Neuronal stem cell (in vitro differentiated cells): ENCODE data around the gene CSRNP3.

Experiments
- DNase-seq: peaks from one replicate; pipeline ENCODE4 v3.0.0-alpha.2; 2013; ENCODE audit warnings: low spot score
- H2AFZ ChIP-seq: one replicate; pipeline ENCODE4 v1.6.1; 2013; ENCODE audit warnings: mild to moderate bottlenecking, low read length, inconsistent platforms
- H2AK5ac ChIP-seq: 2 replicates; pipeline ENCODE4 v1.6.1; 2013; ENCODE audit warnings: low read depth, mild to moderate bottlenecking, inconsistent platforms, low read length, moderate library complexity, mixed read lengths
- H2BK120ac ChIP-seq: 2 replicates; pipeline ENCODE4 v1.6.1; 2013; ENCODE audit warnings: low read depth, mild to moderate bottlenecking, inconsistent platforms, low read length, moderate library complexity, mixed read lengths
- H2BK12ac ChIP-seq: one replicate; pipeline ENCODE4 v1.6.1; 2013; ENCODE audit warnings: low read length, inconsistent platforms
- H2BK15ac ChIP-seq: 2 replicates; pipeline ENCODE4 v1.6.1; 2013; ENCODE audit warnings: mild to moderate bottlenecking, low read length, inconsistent platforms, mixed read lengths
- H2BK5ac ChIP-seq: one replicate; pipeline ENCODE4 v1.6.1; 2013; ENCODE audit warnings: inconsistent platforms, mild to moderate bottlenecking, low read length, moderate library complexity
- H3K14ac ChIP-seq: one replicate; pipeline ENCODE4 v1.6.1; 2013; ENCODE audit warnings: low read length, inconsistent platforms
- H3K18ac ChIP-seq: 2 replicates; pipeline ENCODE4 v1.6.1; 2013; ENCODE audit warnings: low read length, inconsistent platforms
- H3K23ac ChIP-seq: 2 replicates; pipeline ENCODE4 v1.6.1; 2013; ENCODE audit warnings: low read depth, mild to moderate bottlenecking, mixed read lengths, low read length, inconsistent platforms; ENCODE audit not compliant: poor library complexity
- H3K27ac ChIP-seq: replicated peaks from 3 replicates; pipeline ENCODE4 v1.5.1; 2013; ENCODE audit warnings: low read length, inconsistent platforms
- H3K27me3 ChIP-seq, 3 experiments: 2 replicates each; pipeline ENCODE4 v1.6.1; 2013; ENCODE audit warnings: low read length in 3 of 3, mild to moderate bottlenecking in 2 of 3, inconsistent platforms in 1 of 3, low read depth in 1 of 3, mixed read lengths in 1 of 3, moderate library complexity in 1 of 3; ENCODE audit not compliant: control insufficient read depth in 3 of 3, insufficient read depth in 3 of 3
- H3K36me3 ChIP-seq, 2 donors: replicated peaks in 1 of 2; 2 replicates each; pipeline ENCODE4 v1.6.1; 2013; ENCODE audit warnings: low read length in 2 of 2; ENCODE audit not compliant: control insufficient read depth in 2 of 2, insufficient read depth in 2 of 2
- H3K4ac ChIP-seq: 2 replicates; pipeline ENCODE4 v1.6.1; 2013; ENCODE audit warnings: inconsistent platforms, mild to moderate bottlenecking, low read length, moderate library complexity
- H3K4me1 ChIP-seq, 2 donors: 1 replicate in 1 of 2; 2 replicates in 1 of 2; pipeline ENCODE4 v1.6.1; 2013; ENCODE audit warnings: low read length in 2 of 2, low read depth in 1 of 2; ENCODE audit not compliant: control insufficient read depth in 2 of 2, insufficient read depth in 1 of 2
- H3K4me2 ChIP-seq: one replicate; pipeline ENCODE4 v1.6.1; 2013; ENCODE audit warnings: mild to moderate bottlenecking, low read length, inconsistent platforms; ENCODE audit not compliant: insufficient read depth, poor library complexity, severe bottlenecking
- H3K4me3 ChIP-seq, 2 donors: 2 replicates each; pipeline ENCODE4 v1.5.1; 2013; ENCODE audit warnings: low read length in 2 of 2, mild to moderate bottlenecking in 2 of 2, inconsistent platforms in 1 of 2, moderate library complexity in 1 of 2
- H3K79me1 ChIP-seq: one replicate; pipeline ENCODE4 v1.6.1; 2013; ENCODE audit warnings: low read depth, mild to moderate bottlenecking, inconsistent platforms, low read length, moderate library complexity
- H3K9ac ChIP-seq: one replicate; pipeline ENCODE4 v1.6.1; 2013; ENCODE audit warnings: mild to moderate bottlenecking, low read depth, low read length, inconsistent platforms; ENCODE audit not compliant: poor library complexity
- H3K9me3 ChIP-seq, 2 donors: replicated peaks in 1 of 2; 2 replicates each; pipeline versions ENCODE3 to v1.6.1; 2013; ENCODE audit warnings: low read length in 2 of 2, mild to moderate bottlenecking in 2 of 2, inconsistent platforms in 1 of 2, low read depth in 1 of 2, mixed read lengths in 1 of 2, moderate library complexity in 1 of 2; ENCODE audit not compliant: control insufficient read depth in 2 of 2, insufficient read depth in 1 of 2
- H4K8ac ChIP-seq: one replicate; pipeline ENCODE4 v1.6.1; 2013; ENCODE audit warnings: low read depth, mild to moderate bottlenecking, inconsistent platforms, low read length, moderate library complexity
- H4K91ac ChIP-seq: one replicate; pipeline ENCODE4 v1.6.1; 2013; ENCODE audit warnings: low read length, low read depth, mild to moderate bottlenecking, inconsistent platforms; ENCODE audit not compliant: poor library complexity
- WGBS, 2 donors: extraction: QIAGEN DNeasy Blood & Tissue Kit; methylation state at CpG; one replicate each; pipeline ENCODE4 v1.1.7; 2013; ENCODE audit warnings: missing lambda C conversion rate in 2 of 2, mixed read lengths in 1 of 2; ENCODE audit not compliant: insufficient read length in 2 of 2, insufficient replicate concordance in 1 of 2; ENCODE audit errors: extremely low coverage in 2 of 2; 5-methylcytosine and 5-hydroxymethylcytosine counted together

Gene CSRNP3

DNA sequence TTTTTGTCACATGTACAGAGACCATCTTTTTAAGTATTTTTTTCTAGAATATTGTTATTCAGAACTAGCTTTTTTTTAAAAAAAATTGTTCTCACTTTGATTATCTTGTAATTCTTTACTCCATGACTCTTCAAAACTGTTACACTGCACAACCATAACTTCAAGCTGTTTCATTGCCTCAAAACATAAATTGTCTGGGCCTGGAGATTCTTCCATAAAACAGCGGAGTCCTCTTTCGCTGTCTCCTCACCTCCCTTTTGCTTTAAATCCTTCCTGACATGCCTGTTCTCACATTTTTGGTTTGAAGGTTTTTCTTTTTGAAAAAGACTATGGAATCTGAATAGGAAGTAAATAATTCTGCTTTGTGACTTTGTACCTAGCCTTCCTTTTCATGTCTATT is 197.9 kb downstream of the CSRNP3 start:
- H2BK120ac ChIP-seq: no peak overlapping the region
- no peak overlapping the region for H3K4ac ChIP-seq
- no peak overlapping the region for H3K14ac ChIP-seq
- no peak overlapping the region for H3K27ac ChIP-seq
- H3K4me3 ChIP-seq: no peak overlapping the region
- no peak overlapping the region for H4K91ac ChIP-seq
- H3K4me1 ChIP-seq: no peaks in the 10 kb centered on the region
- no peak overlapping the region for H3K23ac ChIP-seq
- H4K8ac ChIP-seq: no peak overlapping the region
- WGBS, 2 donors: no CpG with 5 or more reads among the region's 2 CpGs
- H3K4me2 ChIP-seq: no peak overlapping the region
- no peak overlapping the region for H2AFZ ChIP-seq
- H2AK5ac ChIP-seq: no peak overlapping the region
- H2BK12ac ChIP-seq: no peak overlapping the region
- H3K9me3 ChIP-seq: peaks cover 0 to 17% of the 10 kb centered on the region in 2 donors
- no peak overlapping the region for H2BK15ac ChIP-seq
- no peaks in the 10 kb centered on the region for H3K27me3 ChIP-seq
- peaks cover 2 to 64% of the 10 kb centered on the region in 2 donors for H3K36me3 ChIP-seq
- H2BK5ac ChIP-seq: no peak overlapping the region
- no peak overlapping the region for H3K18ac ChIP-seq
- H3K79me1 ChIP-seq: no peaks in the 10 kb centered on the region
- no peak for DNase-seq
- no peak overlapping the region for H3K9ac ChIP-seq

DNA sequence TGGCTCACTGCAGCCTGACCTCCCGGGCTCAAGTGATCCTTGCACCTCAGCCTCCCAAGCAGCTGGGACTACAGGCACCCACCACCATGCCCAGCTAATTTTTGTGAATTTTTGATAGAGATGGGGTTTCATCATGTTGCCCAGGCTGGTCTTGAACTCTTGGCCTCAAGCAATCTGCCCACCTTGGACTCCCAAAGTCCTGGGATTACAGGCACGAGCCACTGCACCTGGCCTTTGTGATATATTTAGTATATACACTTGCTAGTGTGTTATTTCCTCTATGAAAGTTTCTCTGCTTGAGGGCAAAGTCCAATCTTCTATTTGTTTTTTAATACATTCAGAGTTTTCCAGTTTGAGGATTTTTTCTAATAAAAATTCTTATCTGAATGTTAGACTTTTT is 205.3 kb downstream of the CSRNP3 start:
- no peak overlapping the region for H3K4ac ChIP-seq
- no peak overlapping the region for H2BK12ac ChIP-seq
- peaks cover 14 to 81% of the 10 kb centered on the region in 2 donors for H3K36me3 ChIP-seq
- H2BK5ac ChIP-seq: no peak overlapping the region
- no peak overlapping the region for H3K23ac ChIP-seq
- H3K79me1 ChIP-seq: no peaks in the 10 kb centered on the region
- no peak overlapping the region for H4K8ac ChIP-seq
- peaks cover 0 to 17% of the 10 kb centered on the region in 2 donors for H3K9me3 ChIP-seq
- no peak overlapping the region for H3K4me2 ChIP-seq
- no peak overlapping the region for H4K91ac ChIP-seq
- no peaks in the 10 kb centered on the region for H3K27me3 ChIP-seq
- H3K9ac ChIP-seq: no peak overlapping the region
- no peak overlapping the region for H2AFZ ChIP-seq
- no CpG with 5 or more reads among the region's 2 CpGs for WGBS, 2 donors
- DNase-seq: no peak
- no peak overlapping the region for H3K27ac ChIP-seq
- no peak overlapping the region for H2BK15ac ChIP-seq
- H3K18ac ChIP-seq: no peak overlapping the region
- H3K14ac ChIP-seq: no peak overlapping the region
- no peak overlapping the region for H2BK120ac ChIP-seq
- no peaks in the 10 kb centered on the region for H3K4me1 ChIP-seq
- H2AK5ac ChIP-seq: no peak overlapping the region
- H3K4me3 ChIP-seq: no peak overlapping the region

DNA sequence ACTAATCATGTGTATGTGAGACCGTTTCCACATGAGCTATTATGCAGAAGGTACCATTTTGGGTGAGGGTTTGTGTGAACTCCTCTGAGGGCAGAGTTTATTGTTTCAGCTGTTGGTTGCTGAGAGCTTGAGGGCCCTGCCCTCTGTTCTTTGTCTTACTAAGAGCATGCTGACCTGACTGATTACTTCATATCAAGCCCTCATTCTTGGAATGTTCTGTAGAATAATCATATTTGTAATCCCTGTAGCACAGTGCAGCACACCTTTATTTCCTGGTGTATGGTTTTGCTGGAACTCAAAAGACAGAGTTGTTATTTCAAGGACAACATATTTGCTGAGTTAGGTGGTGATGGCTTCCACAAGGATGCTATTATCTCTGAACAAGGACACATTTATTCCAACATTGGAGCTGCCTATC is 206.1 kb downstream of the CSRNP3 start:
- no peak overlapping the region for H4K91ac ChIP-seq
- DNase-seq: no peak
- H3K27me3 ChIP-seq: no peaks in the 10 kb centered on the region
- no peak overlapping the region for H2AK5ac ChIP-seq
- H3K14ac ChIP-seq: no peak overlapping the region
- H4K8ac ChIP-seq: no peak overlapping the region
- no peak overlapping the region for H2BK12ac ChIP-seq
- no peak overlapping the region for H3K4ac ChIP-seq
- no peak overlapping the region for H2AFZ ChIP-seq
- no peaks in the 10 kb centered on the region for H3K79me1 ChIP-seq
- H3K9me3 ChIP-seq: peaks cover 0 to 14% of the 10 kb centered on the region in 2 donors
- no peak overlapping the region for H3K9ac ChIP-seq
- no peak overlapping the region for H3K18ac ChIP-seq
- H3K27ac ChIP-seq: no peak overlapping the region
- no peak overlapping the region for H2BK120ac ChIP-seq
- H3K23ac ChIP-seq: no peak overlapping the region
- no peaks in the 10 kb centered on the region for H3K4me1 ChIP-seq
- H3K4me3 ChIP-seq: no peak overlapping the region
- no peak overlapping the region for H2BK15ac ChIP-seq
- WGBS, 2 donors: no CpG with 5 or more reads among the region's 1 CpG
- peaks cover 14 to 81% of the 10 kb centered on the region in 2 donors for H3K36me3 ChIP-seq
- no peak overlapping the region for H3K4me2 ChIP-seq
- H2BK5ac ChIP-seq: no peak overlapping the region

DNA sequence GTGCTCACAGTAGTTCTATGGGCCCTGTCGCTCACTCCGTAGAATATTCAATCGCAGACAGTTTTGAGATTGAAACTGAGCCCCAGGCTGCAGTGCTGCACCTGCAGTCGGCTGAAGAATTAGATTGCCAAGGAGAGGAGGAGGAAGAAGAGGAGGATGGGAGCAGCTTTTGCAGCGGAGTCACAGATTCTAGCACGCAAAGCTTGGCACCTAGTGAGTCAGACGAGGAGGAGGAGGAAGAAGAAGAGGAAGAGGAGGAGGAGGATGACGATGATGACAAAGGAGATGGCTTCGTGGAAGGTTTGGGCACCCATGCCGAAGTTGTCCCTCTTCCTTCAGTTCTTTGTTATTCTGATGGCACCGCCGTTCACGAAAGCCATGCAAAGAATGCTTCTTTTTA is 209.4 kb downstream of the CSRNP3 start:
- H2BK15ac ChIP-seq: no peak overlapping the region
- H2BK12ac ChIP-seq: no peak overlapping the region
- no peaks in the 10 kb centered on the region for H3K27me3 ChIP-seq
- H2BK120ac ChIP-seq: no peak overlapping the region
- H3K36me3 ChIP-seq: peaks cover 10 to 87% of the 10 kb centered on the region in 2 donors
- H2AFZ ChIP-seq: no peak overlapping the region
- no peak overlapping the region for H3K4me3 ChIP-seq
- H3K79me1 ChIP-seq: no peaks in the 10 kb centered on the region
- no peak overlapping the region for H2AK5ac ChIP-seq
- DNase-seq: no peak
- H3K4me1 ChIP-seq: peaks cover 0 to 4% of the 10 kb centered on the region in 2 donors
- no peak overlapping the region for H4K91ac ChIP-seq
- H4K8ac ChIP-seq: no peak overlapping the region
- no peak overlapping the region for H3K14ac ChIP-seq
- H3K9ac ChIP-seq: no peak overlapping the region
- H3K9me3 ChIP-seq: no peaks in the 10 kb centered on the region
- no peak overlapping the region for H3K4me2 ChIP-seq
- H2BK5ac ChIP-seq: no peak overlapping the region
- WGBS, 2 donors: no CpG with 5 or more reads among the region's 13 CpGs
- no peak overlapping the region for H3K18ac ChIP-seq
- H3K23ac ChIP-seq: no peak overlapping the region
- no peak overlapping the region for H3K4ac ChIP-seq
- no peak overlapping the region for H3K27ac ChIP-seq
